T-helper 1 cell treated with Interleukin-12 subunit alpha and Interleukin-12 subunit beta and Interleukin-4 antibody, amounts not matched to agents 30 ng/mL and 1 ng/mL, for 36 hours (primary cell): ENCODE data around the gene FLACC1. TPM values are rescaled to one million over a fixed set of nuclear protein-coding genes. Genes with fewer than 3 reads are reported as not detected.
"Not testable (repeated sequence)": the region's sequence is repeated elsewhere in the genome, so short reads cannot be mapped to it uniquely, and the experiment has no call there.

ENCODE experiments used
- intact Hi-C: fragments of 100-400 bp; cut with micrococcal nuclease; formaldehyde crosslinking; loops from one replicate; pipeline ENCODE4 v1.15.1; 2024
- total RNA-seq: library from RNA; stranded (reverse); gene quantifications from 2 replicates; pipeline ENCODE4 v1.2.3, GENCODE V29; 2022

Gene FLACC1
- total RNA-seq = 1.4 and 2.4 TPM in 2 replicates

- intact Hi-C loops = no loop called here
Observed at GRCh38 chr2:201357221-201357620, at the start of gene FLACC1. FLACC1 (minus strand) TSS chr2:201357345; CDS start chr2:201351404, 5,941 bp downstream.

GRCh38 chr2:201406077-201406662 lies 49.0 kb upstream of the FLACC1 start:
- intact Hi-C loops = loop anchor here (1.0 to 5.0 kb wide), 2 partner anchors 45 to 214 kb away; partner anchors contain the start of genes STRADB and TRAK2

- intact Hi-C loops = loop anchor here (5.0 kb wide), 2 partner anchors 212 to 238 kb away; partner anchors contain the start of gene TMEM237
Observed at GRCh38 chr2:201404699-201405280, 47.6 kb upstream of the FLACC1 start.

- intact Hi-C loops = loop anchor here (5.0 kb wide), 1 partner anchor 238 kb away; the partner anchor contains the start of gene TMEM237
Observed at GRCh38 chr2:201403880-201404279, 46.7 kb upstream of the FLACC1 start.

GRCh38 chr2:201402651-201403562 lies 45.8 kb upstream of the FLACC1 start:
- intact Hi-C loops = loop anchor here (5.0 kb wide), 1 partner anchor 239 kb away; the partner anchor contains the start of gene TMEM237

GRCh38 chr2:201401815-201402214 lies 44.7 kb upstream of the FLACC1 start:
- intact Hi-C loops = loop anchor here (5.0 kb wide), 1 partner anchor 240 kb away; the partner anchor contains the start of gene TMEM237

- intact Hi-C loops = no loop called here
Observed at GRCh38 chr2:201396595-201396994, 39.5 kb upstream of the FLACC1 start.

- intact Hi-C loops = no loop called here
Observed at GRCh38 chr2:201383136-201383535, 26.0 kb upstream of the FLACC1 start.

- intact Hi-C loops = no loop called here
Observed at GRCh38 chr2:201378496-201379397, 21.6 kb upstream of the FLACC1 start.

- intact Hi-C loops = no loop called here
Observed at GRCh38 chr2:201377218-201377617, 20.1 kb upstream of the FLACC1 start.

GRCh38 chr2:201369775-201370174 lies 12.6 kb upstream of the FLACC1 start:
- intact Hi-C loops = no loop called here

- intact Hi-C loops = not testable (repeated sequence)
Observed at GRCh38 chr2:201369318-201369717, 12.2 kb upstream of the FLACC1 start.

GRCh38 chr2:201366146-201366545 lies 9.0 kb upstream of the FLACC1 start:
- intact Hi-C loops = no loop called here

- intact Hi-C loops = loop anchor here (1.0 kb wide), 5 partner anchors 83 to 463 kb away; partner anchors contain the start of gene CASP10
Observed at GRCh38 chr2:201363857-201364560, 6.9 kb upstream of the FLACC1 start.

- intact Hi-C loops = no loop called here
Observed at GRCh38 chr2:201362396-201362795, 5.3 kb upstream of the FLACC1 start.

GRCh38 chr2:201361078-201361733 lies 4.1 kb upstream of the FLACC1 start:
- intact Hi-C loops = no loop called here

- intact Hi-C loops = no loop called here
Observed at GRCh38 chr2:201360256-201360655, 3.1 kb upstream of the FLACC1 start.

- intact Hi-C loops = no loop called here
Observed at GRCh38 chr2:201358684-201359083, 1.5 kb upstream of the FLACC1 start.

- intact Hi-C loops = no loop called here
Observed at GRCh38 chr2:201353116-201353515, 4.0 kb downstream of the FLACC1 start.
